Esophagus muscularis mucosa (tissue), 4 donors: Measurements from ENCODE around the gene HHATL. TPM values are rescaled to one million over a fixed set of nuclear protein-coding genes. Genes with fewer than 3 reads are reported as not detected.

Source experiments
- DNase-seq: peaks from one replicate; pipeline ENCODE4 v3.0.0-alpha.2; 2017; ENCODE audit errors: extremely low spot score
- H3K27ac ChIP-seq, 4 donors: fragments of 200-600 bp; sonication (generic); replicated peaks in 1 of 4; 1 replicate in 3 of 4; 2 replicates in 1 of 4; pipeline ENCODE4 v1.5.1; 2016 to 2019; ENCODE audit warnings: mild to moderate bottlenecking in 1 of 4
- H3K27me3 ChIP-seq, 4 donors: fragments of 200-600 bp; sonication (generic); one replicate each; pipeline versions ENCODE4 v1.5.1 to v1.6.0; 2016 to 2019
- H3K36me3 ChIP-seq, 4 donors: fragments of 200-600 bp; sonication (generic); one replicate each; pipeline ENCODE4 v1.5.1; 2016 to 2019
- H3K4me1 ChIP-seq, 4 donors: fragments of 200-600 bp; sonication (generic); one replicate each; pipeline ENCODE4 v1.5.1; 2016 to 2019
- H3K4me3 ChIP-seq, 4 donors: fragments of 200-600 bp; sonication (generic); 1 replicate in 2 of 4; 2 replicates in 2 of 4; pipeline ENCODE4 v1.5.1; 2016 to 2019; ENCODE audit warnings: mild to moderate bottlenecking in 4 of 4, moderate library complexity in 1 of 4
- H3K9me3 ChIP-seq, 4 donors: fragments of 200-600 bp; sonication (generic); 1 replicate in 3 of 4; 2 replicates in 1 of 4; pipeline ENCODE4 v1.5.1; 2016 to 2019
- EP300 ChIP-seq: sonication (generic); formaldehyde crosslinking; IDR thresholded peaks from one replicate; pipeline ENCODE4 v1.6.1; 2017; ENCODE audit warnings: antibody characterized with exemption
- POLR2A ChIP-seq: fragments of 450-650 bp; IDR thresholded peaks from one replicate; pipeline ENCODE4 v1.6.1; 2017; ENCODE audit warnings: antibody characterized with exemption, moderate library complexity, mild to moderate bottlenecking, low read depth
- POLR2AphosphoS5 ChIP-seq, 2 donors: sonication (generic); formaldehyde crosslinking; IDR thresholded peaks; one replicate each; pipeline ENCODE4 v1.6.1; 2017; ENCODE audit warnings: antibody characterized with exemption in 2 of 2
- WGBS: methylation state at CpG from one replicate; pipeline ENCODE4 v1.1.5; 2018; 5-methylcytosine and 5-hydroxymethylcytosine counted together
- intact Hi-C: fragments of 100-400 bp; cut with DNase I; formaldehyde crosslinking; loops from one replicate; pipeline ENCODE4 v1.15.1; 2023
- total RNA-seq, 4 donors: library from RNA; depleted of rRNA; stranded (reverse); fragments of >200 nt; gene quantifications; one replicate each; pipeline versions ENCODE4 v1.1.0 to v1.2.1, GENCODE V29; 2016
- TF ChIP-seq, protein P1 (sequence below), 3 experiments: fragments of 200-600 bp in 2 of 3; fragments of 450-650 bp in 1 of 3; sonication (generic) in 2 of 3; IDR thresholded peaks; one replicate each; pipeline ENCODE4 v1.5.1; 2017 to 2019; ENCODE audit warnings: antibody characterized with exemption in 3 of 3, mild to moderate bottlenecking in 2 of 3, moderate library complexity in 1 of 3

HHATL gene
- total RNA-seq, 4 donors from 2014 or later: 1.5 TPM; not detected in 3

DNA sequence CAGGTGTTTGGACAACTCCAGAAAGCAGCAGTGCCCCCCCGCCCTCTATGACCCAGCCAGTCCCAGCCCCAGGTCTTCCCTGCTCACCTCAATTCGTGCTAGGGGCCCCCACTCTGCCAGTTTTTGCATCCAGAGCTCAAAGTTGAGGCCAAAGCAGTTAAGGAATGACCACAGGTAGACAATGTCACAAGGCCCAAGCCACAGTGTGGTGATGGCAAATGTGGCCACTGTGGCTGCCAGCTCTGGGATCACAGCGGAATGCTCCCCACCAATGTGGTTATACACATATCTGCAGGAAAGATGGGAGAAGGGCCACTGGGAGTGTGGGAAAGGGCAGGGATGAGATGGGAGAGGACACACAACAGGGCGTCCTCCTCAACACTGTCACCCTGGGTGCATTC lies 9.1 kb downstream of the HHATL start:
- DNase-seq: no peak
- no peak for TF ChIP-seq EP300
- TF ChIP-seq POLR2A: no peak
- TF ChIP-seq, protein P1, sequence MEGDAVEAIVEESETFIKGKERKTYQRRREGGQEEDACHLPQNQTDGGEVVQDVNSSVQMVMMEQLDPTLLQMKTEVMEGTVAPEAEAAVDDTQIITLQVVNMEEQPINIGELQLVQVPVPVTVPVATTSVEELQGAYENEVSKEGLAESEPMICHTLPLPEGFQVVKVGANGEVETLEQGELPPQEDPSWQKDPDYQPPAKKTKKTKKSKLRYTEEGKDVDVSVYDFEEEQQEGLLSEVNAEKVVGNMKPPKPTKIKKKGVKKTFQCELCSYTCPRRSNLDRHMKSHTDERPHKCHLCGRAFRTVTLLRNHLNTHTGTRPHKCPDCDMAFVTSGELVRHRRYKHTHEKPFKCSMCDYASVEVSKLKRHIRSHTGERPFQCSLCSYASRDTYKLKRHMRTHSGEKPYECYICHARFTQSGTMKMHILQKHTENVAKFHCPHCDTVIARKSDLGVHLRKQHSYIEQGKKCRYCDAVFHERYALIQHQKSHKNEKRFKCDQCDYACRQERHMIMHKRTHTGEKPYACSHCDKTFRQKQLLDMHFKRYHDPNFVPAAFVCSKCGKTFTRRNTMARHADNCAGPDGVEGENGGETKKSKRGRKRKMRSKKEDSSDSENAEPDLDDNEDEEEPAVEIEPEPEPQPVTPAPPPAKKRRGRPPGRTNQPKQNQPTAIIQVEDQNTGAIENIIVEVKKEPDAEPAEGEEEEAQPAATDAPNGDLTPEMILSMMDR (IDR thresholded peaks at IDR 0.05): no peak
- TF ChIP-seq POLR2AphosphoS5 (IDR thresholded peaks at IDR 0.05): no peak
- Histone ChIP-seq H3K4me1 (no peaks in the 10 kb centered on the region), H3K36me3 (no peaks in the 10 kb centered on the region), H3K9me3 (no peaks in the 10 kb centered on the region), H3K27me3 (no peaks in the 10 kb centered on the region), H3K4me3 (no peak overlapping the region), H3K27ac (no peak overlapping the region)
- 91% methylated on average over 3 of the region's 4 CpGs for WGBS
- intact Hi-C loops: no loop called here

DNA sequence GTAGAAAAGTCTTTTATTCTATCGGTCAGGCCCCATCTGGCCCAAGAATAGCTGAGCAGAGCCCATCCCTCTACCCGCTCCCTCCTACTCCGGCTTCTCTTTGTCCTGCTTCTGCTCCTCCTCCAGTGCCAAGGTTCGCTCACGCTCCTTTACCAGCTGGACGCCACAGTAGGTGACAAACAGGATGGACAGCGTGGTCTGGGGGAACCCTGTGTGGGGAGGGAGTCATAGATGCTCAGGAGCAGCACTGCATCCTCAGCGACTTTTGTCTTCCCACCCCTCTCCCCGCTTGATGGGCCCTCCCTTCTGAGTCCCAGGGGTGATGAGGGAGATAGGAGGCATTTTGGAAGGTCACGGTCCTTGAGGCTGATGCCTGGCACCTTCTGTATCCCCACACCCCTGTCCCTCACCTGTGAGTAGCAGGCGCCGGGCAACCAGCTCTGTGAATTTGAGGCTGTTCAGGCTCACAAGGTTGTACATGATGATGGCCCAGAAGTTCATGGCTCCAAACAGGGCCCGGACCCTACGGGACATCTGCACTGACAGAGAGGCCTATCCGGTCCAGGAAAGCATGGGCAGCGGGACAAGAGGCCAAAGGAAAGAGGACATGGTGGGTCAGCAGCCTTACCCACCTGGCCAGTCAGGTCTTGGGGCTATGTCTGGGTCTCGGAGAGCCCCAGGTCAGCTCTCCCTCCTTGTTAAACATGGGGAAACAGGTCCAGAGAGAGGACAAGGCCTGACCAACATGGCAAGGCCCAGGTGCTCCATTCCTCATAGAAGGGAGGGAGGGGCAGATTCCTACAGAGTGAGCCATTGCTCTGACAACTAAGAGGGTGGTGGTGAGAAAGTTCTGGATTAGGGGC lies 9.7 kb downstream of the HHATL start:
- TF ChIP-seq POLR2A (no peak), POLR2AphosphoS5 (IDR thresholded peaks at IDR 0.05) (no peak), EP300 (no peak)
- TF ChIP-seq, protein P1 (IDR thresholded peaks at IDR 0.05): no peak
- Histone ChIP-seq H3K4me1 (no peaks in the 10 kb centered on the region), H3K27ac (no peak overlapping the region), H3K9me3 (no peaks in the 10 kb centered on the region), H3K4me3 (no peak overlapping the region), H3K27me3 (no peaks in the 10 kb centered on the region), H3K36me3 (no peaks in the 10 kb centered on the region)
- no peak for DNase-seq
- 92% methylated on average over 17 of the region's 17 CpGs for WGBS
- intact Hi-C loops: no loop called here

DNA sequence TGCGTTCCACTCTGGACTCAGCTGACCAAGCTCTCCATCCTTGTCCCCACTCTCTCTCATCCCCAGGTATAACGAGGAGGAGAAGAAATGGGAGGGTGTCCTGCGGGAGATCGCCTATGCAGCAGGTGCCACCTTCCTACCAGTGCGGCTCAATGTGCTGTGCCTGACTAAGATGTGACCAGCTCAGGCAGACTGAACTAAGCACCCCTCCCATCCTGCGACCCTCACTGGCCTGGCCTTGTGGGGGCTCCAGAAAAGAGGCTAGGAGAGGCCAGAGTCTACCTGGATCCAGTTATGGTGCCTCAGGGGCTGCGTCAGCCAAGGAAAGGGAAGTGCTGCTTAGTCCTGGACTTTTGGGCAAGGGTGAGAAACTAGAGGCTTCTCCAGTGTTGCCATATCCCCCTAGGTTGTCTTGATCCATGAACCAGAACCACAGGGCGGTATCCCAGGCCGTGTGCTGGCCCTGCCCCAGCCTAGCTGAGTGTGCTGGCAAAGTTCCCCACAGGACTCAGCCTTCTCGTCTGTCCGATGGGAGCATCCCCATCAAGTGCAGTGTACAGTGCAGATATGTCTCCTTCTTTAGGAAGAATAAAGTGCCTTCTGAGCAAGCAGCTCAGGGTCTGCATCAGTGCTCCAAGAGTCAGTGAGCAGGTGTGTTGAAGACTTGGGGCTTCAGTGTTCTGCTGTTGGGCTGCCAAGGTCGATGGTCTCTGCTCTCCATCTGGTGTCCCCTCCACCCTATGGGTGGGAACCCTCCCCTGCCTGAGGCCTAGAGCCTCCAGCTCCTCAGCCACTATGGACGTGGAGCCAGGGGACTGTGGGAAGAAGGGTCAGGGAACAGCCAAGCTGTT lies 10.6 kb downstream of the HHATL start:
- Histone ChIP-seq H3K4me3 (no peak overlapping the region), H3K4me1 (no peaks in the 10 kb centered on the region), H3K27ac (no peak overlapping the region), H3K9me3 (no peaks in the 10 kb centered on the region), H3K36me3 (no peaks in the 10 kb centered on the region), H3K27me3 (peaks cover 0 to 3% (median 0%) of the 10 kb centered on the region in 4 donors)
- WGBS: 74% methylated on average over 9 of the region's 13 CpGs
- TF ChIP-seq POLR2A (no peak), POLR2AphosphoS5 (IDR thresholded peaks at IDR 0.05) (no peak), EP300 (no peak)
- TF ChIP-seq, protein P1 (IDR thresholded peaks at IDR 0.05): no peak
- intact Hi-C loops: no loop called here
- DNase-seq: no peak

DNA sequence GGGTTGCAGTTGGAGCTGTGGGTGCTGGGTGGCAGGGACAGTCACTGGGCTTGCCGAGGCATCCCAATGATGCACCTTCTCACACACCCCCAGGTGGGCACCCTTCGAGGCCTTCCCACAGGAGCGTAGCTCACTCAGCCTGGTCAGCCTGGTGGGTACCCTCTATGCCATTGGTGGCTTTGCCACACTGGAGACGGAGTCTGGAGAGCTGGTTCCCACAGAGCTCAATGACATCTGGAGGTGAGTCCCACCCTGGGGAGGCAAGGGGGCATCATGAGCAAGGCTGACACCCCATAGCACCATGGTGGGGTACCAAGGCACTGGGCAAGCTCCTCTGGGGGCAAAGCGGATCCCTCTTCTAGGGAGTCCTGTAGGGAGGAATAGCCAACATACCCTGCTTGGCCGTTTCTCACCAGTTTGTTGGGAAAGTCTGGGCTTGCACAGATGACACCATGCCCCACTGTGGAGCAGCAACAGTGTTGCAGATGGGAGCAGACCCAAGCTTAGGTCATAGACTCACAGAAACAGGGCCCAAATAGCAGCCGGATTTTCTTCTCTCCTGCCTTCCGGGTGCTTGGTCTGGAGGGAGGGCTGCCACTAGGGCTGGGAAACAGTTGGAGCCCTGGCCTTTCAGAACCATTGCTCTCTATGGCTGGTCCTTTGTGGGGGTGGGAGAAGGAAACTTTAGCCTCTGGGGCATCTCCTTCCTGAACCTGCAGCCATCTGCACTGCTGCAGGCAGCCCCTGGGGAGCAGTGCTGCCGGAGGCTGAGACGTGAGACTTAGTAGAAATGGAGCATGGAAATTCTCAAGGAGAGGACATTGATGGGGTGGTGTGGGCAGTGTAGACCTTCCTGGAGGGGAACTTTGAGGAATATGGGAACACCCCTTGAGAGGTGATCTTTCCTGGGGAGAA lies 11.6 kb downstream of the HHATL start:
- DNase-seq: no peak
- 75% methylated on average over 7 of the region's 10 CpGs for WGBS
- intact Hi-C loops: no loop called here

More for the DNA sequence above, 11.6 kb downstream of the HHATL start:
- Histone ChIP-seq H3K36me3 (no peaks in the 10 kb centered on the region), H3K4me1 (peaks cover 0 to 9% (median 4%) of the 10 kb centered on the region in 4 donors), H3K9me3 (no peaks in the 10 kb centered on the region), H3K27me3 (peaks cover 0 to 13% (median 0%) of the 10 kb centered on the region in 4 donors), H3K4me3 (no peak overlapping the region), H3K27ac (no peak overlapping the region)
- TF ChIP-seq EP300: no peak
- TF ChIP-seq POLR2A: no peak
- no peak for TF ChIP-seq POLR2AphosphoS5 (IDR thresholded peaks at IDR 0.05)
- TF ChIP-seq, protein P1 (IDR thresholded peaks at IDR 0.05): no peak
